Suppressor macrophage (primary cell): Measurements from ENCODE around the gene ARID5B.
"Not testable (repeated sequence)": the region's sequence is repeated elsewhere in the genome, so short reads cannot be mapped to it uniquely, and the experiment has no call there.

ENCODE experiments used
- DNase-seq, 4 experiments: peaks; one replicate each; pipeline ENCODE4 v3.0.0-alpha.2; 2020 to 2022

ARID5B gene

DNA sequence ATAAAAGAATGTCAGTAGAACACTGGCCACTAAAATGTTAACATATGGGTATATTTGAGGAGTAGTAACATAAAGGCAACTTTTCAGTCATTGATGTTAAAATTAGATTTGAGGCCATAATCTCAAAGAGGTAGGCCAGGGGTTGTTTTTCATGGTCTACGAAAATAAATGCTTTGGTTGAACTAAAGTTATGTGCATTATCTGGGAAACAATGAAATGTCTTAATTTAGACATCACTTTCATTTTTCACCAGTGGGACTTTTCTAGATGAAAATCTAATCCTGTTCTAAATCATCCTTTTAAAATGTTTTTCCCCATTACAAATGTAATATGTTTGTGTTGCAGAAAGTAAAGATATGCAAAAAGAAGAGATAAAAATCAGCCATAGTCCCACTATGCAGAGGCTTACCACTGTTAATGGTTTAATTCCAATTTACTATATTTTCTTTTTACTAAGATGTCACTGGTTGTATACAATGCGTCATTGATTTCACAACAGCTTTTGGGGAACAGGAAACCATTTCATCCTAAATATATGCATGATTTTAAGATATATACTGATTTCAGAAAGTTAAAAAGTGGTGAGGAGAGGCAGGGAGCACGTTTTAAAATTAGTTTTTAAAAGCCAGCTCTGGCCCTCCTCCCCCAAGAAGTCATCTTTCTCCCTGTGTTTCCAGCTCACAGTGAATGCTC is 64.3 kb downstream of the ARID5B start:
- peak in 2 of 4 experiments; percentile 20 to 45 for DNase-seq

DNA sequence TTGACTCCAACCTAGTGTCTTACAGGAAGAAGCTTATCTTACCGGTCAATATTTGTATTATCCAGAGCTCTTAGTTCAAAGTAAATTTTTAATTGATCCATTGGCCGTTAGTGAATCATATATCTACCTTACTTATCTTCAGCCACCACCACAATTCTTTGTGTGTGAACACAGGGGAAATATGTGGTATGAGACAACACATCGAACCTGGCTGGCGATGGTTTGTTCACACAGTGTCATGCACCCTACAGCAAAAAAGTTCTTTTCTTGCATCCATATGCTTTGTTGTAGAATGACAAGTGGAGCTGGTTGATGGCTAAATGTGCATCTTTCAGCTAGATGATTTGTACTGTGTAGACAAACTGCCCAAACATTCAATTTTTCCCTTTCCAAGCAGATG is 65.8 kb downstream of the ARID5B start:
- DNase-seq: no peak

DNA sequence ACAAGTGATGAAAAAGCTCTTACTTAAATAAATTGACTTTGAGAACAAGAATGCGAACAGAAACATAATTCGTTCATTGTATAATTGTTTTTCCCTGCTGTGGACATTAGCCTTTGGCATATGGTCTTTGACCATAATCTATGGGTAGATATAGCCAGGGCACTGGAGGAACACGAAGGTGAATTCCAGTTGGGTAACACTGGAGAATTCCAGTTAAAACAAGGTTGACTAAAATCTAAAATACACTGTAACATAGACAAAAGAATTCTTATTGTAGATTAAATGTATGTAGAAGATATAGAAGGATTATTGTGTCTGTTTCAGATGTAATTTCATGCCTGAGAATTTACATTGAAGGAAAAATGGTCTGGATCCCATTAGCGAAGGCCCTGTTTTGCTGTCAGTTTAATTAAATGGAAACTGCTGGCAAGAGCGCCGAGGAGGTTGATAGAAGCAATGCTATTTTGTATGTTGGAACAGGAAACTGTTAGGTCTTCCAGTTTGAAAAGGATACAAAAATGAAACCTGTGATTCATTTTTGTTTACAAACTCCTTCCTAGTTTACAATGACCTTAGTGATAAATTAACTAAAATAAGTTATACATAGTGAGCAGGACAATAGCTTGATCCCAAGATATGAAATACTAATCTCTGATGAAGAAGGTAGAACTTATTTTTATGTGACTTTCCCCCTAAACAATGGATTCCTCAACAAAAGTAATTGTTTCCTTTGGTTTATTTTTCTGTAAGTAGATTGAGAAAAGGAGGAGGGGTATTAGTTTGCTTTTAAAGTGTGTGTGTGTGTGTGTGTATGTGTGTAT is 68.9 kb downstream of the ARID5B start:
- DNase-seq: no peak

DNA sequence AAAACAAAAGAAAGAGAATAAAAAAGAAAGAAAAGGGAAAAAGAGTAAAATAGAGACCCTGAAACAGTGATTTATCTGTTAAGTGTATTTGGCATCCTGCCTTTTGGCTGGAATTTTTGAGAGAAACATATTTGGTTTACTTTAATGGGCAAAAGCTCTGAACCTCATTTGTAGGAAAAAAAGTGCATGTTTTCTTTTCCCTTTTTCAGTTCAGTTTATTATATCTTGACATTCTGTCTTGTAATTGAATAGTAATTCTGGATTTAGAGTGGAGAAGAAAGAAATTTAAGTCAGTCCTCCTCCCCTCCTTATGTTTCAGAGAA is 69.5 kb downstream of the ARID5B start:
- DNase-seq: no peak

DNA sequence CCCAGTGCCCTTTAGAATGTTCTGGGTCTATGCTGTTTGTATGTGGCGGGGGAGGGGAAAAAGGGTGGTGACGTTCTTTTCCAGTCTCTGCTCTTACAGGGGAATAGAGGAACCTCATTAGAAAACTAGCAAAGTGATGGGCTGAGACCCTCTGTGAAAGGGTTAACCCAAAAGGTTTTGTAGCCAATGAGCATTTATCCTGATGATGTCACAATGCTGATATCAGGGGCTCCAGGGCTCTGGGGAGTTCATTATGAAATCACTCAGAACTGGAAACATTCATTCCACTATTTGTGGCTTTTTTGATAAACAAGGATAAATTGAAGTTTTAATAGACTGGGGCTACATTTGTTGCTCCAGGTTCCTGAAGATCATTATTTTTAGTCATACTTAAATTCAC is 71.7 kb downstream of the ARID5B start:
- no peak for DNase-seq

DNA sequence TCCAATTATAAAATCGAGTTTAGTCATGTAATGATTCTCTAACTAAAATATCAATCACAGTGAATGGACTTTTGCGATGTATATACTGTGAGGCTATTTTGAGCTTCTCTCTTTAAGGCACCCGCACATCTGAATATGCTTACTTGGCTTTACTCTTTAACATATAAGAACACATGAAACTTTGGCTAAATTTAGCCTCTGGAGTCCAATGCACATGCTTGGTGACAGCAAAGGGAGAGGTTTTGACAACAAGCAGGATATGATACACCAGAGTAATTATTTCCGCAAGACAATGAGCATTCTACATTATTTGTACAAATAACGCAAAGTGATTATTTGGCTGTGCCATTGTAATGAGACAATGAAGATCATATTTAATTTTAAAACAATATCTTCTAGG is 72.4 kb downstream of the ARID5B start:
- DNase-seq: no peak

DNA sequence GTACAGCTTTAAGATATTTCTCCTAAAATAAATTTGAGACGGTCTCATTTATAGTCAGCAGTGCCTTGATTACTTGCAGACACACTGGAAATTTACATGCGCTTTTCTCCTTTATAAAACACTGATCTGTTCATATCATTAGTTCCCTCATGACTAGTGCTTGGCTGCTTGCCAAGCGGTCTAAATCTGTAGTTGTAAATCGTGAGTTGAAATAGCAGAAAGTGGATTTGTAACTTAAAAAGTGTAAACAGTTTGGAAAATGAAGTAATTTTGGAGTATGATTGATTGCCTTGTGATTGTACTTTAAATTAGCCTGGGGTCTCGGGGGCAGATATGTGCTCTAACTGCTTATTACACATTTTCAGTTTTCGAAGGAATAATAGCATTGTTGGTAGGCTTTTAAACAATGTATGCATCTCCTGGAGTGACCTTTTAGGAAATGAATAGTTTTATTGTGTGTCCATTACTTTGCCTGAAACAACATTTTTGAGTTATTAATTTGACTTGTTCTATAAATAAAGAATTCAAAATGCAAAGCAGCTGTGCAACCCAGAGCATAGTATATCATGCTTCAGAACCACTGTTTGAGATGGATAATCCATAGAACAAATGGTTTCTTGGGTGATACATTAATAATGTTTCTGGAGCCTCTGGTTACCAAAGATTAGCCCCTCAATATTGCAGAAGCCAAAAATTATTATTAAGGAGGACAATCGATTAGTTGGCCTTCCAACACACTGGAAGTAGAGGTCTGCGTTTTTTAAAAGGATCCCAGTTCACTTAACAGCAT is 73.3 kb downstream of the ARID5B start:
- peak; percentile 41 to 72 (median 57) for DNase-seq

DNA sequence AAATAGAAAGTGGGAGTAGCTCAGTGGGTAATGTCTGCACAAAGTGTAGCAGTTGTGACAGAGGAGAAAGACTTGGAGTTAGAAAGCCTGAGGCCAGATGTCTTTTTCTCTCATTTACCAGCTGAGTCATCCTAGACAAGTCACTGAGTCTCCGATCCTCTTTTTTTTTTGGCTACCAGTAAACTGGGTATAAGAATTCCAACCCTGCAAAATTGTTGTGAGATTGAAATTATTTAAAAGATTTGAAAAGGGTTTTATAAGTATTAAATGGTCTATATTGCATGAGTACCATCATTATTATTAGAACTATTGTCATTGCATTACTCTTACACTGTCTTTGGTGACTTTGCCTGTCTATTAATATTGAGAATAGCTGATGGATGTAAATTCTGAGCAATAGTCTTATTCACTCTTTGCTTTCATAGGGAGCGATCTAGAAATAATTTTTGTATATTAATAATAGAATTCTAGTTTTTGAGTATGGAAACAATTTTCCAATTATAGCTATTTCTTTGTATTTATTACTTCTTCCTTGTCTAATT is 74.0 kb downstream of the ARID5B start:
- peak; percentile 50 to 79 (median 62) for DNase-seq

DNA sequence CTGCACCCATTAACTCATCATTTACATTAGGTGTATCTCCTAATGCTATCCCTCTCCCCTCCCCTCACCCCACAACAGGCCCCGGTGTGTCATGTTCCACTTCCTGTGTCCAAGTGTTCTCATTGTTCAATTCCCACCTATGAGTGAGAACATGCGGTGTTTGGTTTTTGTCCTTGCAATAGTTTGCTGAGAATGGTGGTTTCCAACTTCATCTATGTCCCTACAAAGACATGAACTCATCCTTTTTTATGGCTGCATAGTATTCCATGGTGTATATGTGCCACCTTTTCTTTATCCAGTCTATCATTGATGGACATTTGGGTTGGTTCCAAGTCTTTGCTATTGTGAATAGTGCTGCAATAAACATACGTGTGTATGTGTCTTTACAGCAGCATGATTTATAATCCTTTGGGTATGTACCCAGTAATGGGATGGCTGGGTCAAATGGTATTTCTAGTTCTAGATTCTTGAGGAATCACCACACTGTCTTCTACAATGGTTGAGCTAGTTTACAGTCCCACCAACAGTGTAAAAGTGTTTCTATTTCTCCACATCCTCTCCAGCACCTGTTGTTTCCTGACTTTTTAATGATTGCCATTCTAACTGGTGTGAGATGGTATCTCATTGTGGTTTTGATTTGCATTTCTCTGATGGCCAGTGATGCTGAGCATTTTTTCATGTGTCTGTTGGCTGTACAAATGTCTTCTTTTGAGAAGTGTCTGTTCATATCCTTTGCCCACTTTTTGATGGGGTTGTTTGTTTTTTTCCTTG is 75.6 kb downstream of the ARID5B start:
- not testable (repeated sequence) for DNase-seq

DNA sequence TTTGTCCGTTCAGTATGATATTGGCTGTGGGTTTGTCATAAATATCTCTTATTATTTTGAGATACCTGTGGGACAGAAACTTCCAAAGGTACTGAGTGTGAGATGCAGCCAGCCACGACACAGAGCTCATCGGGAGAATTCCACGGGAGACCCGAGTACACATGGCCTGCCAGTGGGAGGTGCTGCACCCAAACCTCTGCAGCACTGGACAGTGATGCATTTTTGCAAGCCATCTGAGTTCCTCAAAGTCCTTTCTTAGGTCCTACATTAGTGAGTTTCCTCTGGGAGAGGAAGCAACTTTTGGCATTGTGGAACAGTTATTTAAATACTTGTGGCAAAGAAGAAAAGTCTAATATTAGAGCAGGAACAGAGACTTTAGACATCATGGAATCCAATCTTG is 77.5 kb downstream of the ARID5B start:
- peak; percentile 65 to 83 (median 78) for DNase-seq

DNA sequence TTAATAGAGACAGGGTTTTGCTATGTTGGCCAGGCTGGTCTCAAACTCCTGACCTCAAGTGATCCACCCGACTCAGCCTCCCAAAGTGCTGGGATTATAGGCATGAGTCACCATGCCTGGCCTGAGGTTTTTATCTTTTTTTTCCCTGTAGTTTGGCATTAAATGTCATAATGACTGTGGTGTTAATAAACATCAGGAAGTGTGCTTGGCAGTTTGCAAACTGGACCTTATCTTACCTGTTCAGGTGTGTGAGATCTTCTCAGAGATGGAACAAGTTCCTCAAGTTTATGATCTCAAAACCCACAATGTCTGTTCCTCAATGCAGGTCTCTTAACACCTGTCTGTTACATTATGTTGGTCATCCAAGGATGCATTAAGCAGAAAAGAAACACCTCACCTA is 80.0 kb downstream of the ARID5B start:
- no peak for DNase-seq

DNA sequence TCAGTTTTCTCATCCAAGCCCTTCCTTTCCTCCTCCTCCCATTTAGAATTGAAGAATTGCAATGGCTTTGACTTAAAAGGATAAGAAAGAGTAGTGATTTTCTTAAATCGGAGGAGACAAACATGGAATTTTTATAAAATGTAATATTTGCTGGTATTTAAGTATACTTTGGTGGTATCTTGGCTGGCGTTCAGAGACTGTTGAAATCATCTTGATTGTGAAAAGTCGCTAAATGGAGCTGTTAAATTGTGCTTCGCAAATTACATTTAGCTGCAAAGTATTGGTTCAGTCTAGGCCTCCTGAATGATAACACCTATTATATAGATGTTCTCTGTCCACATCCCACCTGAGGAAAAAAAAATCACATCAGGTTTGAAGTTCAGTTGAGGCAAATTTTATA is 81.8 kb downstream of the ARID5B start:
- no peak for DNase-seq

DNA sequence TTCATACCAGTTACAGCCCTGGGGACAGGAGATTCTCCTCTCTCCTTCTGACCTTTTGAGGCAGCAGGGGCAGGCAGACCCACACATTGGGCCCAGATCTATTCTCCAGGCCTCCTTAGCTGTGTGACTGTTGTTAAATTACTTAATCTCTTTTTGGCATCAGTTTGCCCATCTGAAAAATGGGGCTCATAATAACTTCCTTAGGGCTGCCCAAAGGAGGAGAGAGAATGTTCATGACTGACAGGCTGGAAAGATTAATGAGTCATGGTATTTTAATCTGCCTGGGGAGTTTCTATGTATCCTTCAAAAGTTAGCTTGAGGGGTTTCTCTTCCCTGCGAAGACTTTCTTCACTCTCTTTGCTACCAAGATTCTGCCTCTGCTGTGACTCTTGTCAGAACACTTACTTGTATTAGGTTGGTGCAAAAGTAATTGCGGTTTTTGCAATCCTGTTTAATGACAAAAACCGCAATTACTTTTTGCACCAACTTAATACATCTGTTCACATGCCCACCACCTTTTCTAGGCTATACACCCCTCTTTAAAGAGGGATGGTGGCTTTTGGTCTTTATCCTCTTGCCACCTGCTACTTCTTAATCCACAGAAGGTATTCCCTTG is 83.4 kb downstream of the ARID5B start:
- no peak for DNase-seq

DNA sequence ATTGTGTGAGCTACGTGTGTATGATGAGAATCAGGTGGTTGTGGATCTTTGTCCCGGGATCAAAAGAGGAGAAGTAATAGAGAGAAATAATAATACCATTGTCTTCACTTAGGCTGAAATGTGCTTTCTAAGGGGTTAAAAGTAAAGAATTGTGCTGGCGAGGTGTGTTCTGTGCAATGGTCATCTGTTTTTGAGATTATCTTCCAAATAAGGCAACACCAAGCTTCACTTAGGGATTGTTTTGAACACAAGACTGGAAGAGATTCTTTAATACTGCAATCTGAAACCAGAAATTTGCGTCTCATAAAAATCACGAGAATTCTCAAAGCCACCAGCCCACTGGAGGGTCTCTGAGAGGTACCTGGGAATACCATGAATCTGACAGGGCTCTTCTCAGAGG is 84.2 kb downstream of the ARID5B start:
- DNase-seq: no peak

DNA sequence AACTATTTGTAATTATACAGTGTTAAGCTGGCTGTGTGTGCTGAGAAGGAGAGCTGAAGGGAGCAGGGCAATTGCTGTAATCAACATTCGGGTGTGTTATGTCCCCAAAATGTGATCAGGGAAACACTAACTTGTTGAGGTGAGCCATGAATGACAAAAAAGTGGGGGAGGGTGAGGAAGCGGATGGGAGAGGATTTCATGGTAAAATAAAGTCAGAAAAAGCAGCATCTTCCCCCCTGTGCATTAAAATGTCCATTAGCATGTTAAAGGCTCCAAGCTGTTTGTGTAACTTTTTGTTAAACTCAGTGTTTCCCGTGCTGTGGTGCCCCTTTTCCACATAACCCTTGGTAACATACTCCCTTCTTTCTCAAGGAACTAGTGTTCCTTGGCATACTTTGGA is 84.9 kb downstream of the ARID5B start:
- no peak for DNase-seq

DNA sequence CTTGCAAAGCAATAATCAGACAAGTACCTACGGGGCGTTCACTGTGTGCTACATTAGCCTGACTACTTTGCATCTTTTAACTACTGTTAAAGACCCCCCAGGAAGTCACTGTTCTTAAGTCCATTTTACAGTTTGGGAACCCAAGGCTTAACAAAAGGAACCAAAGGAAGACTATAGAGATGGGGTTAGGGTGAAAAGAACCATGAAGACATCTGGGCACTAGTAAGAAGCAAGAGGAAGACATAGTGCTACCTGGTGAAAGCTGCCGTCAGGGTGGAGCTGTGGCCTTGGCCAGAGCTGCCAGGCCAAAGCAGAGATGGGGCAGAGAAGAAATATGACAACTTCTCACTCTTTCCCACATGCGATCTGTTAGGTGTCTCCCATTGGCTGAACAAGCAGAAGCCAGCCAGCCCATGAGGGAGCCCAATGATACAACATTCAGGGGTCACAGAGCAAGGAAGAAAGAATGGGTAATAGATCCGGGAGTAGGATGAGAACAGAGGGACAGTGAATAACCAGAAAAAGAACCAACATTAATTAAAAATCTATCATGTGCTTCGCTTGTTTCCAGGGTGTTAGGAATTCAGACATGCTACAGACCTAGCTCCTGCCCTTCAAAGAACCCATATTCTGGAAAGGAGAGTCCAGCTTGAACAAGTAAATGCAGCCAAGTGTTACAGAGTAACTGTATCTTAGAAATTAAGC is 85.4 kb downstream of the ARID5B start:
- no peak for DNase-seq

DNA sequence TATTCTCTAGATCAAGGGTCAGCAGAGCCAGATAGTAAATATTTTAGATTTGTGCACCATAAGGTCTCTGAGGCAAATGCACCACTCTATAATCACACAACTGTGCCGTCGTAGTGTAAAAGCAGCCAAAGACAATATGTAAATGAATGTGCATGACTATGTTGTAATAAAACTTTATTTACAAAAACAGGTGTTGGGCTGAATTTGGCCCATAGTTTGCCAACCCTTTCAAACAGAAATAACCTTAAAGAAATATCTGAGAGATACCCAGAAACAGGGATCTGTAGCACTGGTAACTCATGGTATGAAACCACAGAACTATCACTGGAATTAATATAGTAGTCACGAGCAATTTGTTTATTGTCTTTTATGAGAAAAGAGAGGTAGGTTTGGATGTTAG is 86.0 kb downstream of the ARID5B start:
- no peak for DNase-seq

DNA sequence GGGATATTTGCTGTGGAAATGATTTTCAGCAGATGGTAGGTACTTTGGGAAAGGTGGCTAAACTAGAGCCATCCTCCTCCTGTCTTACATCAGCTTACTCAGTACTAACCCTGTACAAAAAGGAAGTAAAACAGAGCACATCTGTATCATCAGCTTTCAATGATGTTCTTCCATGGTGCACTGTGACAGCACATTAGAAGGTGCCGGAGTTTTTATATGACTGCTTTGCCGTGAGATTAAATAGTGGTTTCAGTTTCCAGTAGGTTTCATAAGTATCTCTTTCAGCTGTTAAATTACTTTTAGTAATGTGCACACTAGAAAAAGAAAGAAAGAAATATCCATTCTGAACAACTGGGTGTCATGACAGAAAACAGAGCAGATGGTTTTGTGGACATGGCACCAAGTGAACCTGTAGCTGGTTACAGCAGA is 86.5 kb downstream of the ARID5B start:
- DNase-seq: peak in 2 of 4 experiments; percentile 39 to 51

DNA sequence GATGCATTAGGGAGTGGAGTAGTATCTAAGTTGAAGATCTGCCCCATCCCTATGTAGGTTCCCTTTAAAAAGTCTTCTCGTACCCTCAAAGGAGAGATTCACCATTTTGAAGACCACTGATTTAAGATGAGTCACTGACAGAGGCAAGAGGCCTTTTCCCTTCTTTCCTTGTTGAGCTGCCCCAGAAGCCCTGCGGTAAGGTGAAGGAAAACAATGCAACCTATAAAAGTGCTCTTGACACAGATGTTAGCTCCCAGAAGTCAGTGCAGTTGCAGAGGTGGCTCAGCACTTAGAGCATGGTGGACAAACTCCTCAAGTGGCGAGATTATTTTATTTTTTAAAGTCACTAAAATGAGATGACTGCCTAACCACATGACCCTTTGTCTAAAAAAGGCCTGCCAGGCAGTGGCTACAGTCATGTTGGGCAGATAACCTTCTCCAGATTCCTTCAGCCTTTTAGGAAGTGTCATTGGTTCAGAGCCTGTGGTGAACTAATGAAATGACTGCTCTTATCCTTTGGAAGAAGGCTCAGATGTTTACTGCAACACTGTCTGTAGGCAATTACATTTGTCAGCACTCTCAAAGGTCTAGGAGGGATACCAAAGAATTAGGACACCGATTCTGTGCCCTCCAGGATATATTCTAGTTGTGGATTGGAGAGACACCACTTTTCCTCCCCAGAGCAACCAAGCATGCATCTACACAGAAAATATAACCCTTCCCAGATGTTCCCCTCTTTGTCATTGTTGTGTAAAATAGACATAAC is 88.7 kb downstream of the ARID5B start:
- DNase-seq: peak in 3 of 4 experiments; percentile 9 to 41 (median 23)

DNA sequence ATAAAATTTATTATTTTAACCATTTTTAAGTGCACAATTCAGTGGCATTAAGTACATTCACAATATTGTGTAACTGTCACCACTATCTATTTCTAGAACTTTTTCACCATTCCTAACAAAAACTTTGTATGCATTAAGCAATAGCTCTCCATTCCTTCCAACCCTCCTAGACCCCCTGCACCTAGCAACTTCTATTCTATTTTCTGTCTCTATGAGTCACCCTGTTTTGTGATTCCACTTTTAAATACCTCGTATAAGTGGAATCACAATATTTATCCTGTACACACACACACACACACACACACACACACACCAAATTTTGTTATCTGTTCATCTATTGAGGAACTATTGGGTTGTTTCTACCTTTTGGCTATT is 89.2 kb downstream of the ARID5B start:
- DNase-seq: no peak
